Ishikawa (cell line): ENCODE data around the gene MACROD2.

Source experiments
- CEBPB ChIP-seq: IDR thresholded peaks from 2 replicates; pipeline ENCODE4 v1.6.1; 2012
- MAX ChIP-seq: IDR thresholded peaks from 2 replicates; pipeline ENCODE4 v1.6.1; 2012
- NFIC ChIP-seq: IDR thresholded peaks from 2 replicates; pipeline ENCODE4 v1.6.1; 2012
- TAF1 ChIP-seq: IDR thresholded peaks from 2 replicates; pipeline ENCODE4 v1.6.1; 2012; ENCODE audit warnings: low read depth, mild to moderate bottlenecking
- YY1 ChIP-seq: IDR thresholded peaks from 2 replicates; pipeline ENCODE4 v1.6.1; 2012; ENCODE audit warnings: low read depth
- TF ChIP-seq, protein P1 (sequence below): IDR thresholded peaks from 2 replicates; pipeline ENCODE4 v1.6.1; 2012; ENCODE audit warnings: low read depth, mild to moderate bottlenecking

GRCh38 chr20:14740380-14740779, 745.1 kb downstream of the MACROD2 start:
- TF ChIP-seq NFIC, result no peak
- no peak for TF ChIP-seq MAX
- no peak for TF ChIP-seq YY1
- TF ChIP-seq TAF1, result no peak
- no peak for TF ChIP-seq CEBPB
- TF ChIP-seq, protein P1, sequence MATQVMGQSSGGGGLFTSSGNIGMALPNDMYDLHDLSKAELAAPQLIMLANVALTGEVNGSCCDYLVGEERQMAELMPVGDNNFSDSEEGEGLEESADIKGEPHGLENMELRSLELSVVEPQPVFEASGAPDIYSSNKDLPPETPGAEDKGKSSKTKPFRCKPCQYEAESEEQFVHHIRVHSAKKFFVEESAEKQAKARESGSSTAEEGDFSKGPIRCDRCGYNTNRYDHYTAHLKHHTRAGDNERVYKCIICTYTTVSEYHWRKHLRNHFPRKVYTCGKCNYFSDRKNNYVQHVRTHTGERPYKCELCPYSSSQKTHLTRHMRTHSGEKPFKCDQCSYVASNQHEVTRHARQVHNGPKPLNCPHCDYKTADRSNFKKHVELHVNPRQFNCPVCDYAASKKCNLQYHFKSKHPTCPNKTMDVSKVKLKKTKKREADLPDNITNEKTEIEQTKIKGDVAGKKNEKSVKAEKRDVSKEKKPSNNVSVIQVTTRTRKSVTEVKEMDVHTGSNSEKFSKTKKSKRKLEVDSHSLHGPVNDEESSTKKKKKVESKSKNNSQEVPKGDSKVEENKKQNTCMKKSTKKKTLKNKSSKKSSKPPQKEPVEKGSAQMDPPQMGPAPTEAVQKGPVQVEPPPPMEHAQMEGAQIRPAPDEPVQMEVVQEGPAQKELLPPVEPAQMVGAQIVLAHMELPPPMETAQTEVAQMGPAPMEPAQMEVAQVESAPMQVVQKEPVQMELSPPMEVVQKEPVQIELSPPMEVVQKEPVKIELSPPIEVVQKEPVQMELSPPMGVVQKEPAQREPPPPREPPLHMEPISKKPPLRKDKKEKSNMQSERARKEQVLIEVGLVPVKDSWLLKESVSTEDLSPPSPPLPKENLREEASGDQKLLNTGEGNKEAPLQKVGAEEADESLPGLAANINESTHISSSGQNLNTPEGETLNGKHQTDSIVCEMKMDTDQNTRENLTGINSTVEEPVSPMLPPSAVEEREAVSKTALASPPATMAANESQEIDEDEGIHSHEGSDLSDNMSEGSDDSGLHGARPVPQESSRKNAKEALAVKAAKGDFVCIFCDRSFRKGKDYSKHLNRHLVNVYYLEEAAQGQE, result no peak
